NCI-H446 (cell line): Measurements from ENCODE around the gene MRPS18B.

Experiments
- DNase-seq, 2 experiments: peaks; one replicate each; lab custom pipeline; 2025; lab: John Stamatoyannopoulos, UW

The MRPS18B gene

DNA sequence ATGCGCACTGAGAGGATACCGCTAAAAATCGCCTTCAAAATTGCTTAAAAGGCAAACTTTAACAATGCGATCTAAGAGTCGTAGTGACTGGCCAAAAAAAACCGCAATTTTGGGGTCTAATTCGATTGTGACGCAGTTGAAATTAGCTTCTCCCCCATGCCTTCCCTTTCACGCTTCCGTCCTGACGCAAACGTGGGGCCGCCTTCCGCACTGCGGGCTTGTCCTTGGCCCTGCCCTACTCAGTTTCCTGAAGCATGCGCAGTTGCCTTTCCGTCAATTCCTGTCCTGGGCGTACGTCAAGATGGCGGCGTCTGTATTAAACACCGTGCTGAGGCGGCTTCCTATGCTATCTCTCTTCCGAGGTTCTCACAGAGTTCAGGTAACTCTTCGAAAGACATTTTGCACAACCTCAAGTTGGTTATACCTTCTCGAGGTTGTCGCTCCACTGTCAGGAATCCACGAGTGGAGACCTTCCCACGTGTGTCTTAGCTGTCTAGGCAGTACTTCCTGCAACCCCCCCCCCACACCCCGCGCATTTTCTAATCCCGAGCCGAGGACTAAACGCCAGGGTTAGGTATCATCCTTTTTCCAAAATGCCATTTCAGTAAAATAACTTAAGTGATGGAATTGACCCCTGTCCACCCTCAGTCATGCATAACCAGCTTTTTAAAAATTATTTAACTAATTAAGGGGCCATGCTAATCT lies at the start of gene MRPS18B:
MRPS18B (plus strand) TSS at position 276 of the 705 bp plus-strand sequence; CDS start at position 302, 26 bp downstream.
- DNase-seq = peak; percentile 96 to 99

DNA sequence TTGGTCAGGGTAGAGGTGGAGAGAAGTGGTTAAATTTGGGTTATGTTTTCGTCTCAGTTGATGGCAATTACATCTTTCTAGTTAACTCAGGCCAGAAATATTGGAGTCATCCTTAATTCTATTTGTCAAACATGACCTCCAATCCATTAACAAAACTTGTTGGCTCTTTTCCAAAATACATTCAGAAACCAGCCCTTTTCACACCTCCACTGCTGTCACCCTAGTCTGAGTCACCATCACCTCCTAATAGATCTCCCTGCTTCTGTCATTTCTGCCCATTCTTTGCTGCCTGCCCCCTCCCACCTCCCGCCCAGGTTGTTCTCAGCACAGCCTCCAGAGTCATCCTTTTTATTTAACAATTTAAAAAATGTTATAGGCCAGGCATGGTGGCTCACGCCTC lies 49.4 kb upstream of the MRPS18B start:
- no peak for DNase-seq

DNA sequence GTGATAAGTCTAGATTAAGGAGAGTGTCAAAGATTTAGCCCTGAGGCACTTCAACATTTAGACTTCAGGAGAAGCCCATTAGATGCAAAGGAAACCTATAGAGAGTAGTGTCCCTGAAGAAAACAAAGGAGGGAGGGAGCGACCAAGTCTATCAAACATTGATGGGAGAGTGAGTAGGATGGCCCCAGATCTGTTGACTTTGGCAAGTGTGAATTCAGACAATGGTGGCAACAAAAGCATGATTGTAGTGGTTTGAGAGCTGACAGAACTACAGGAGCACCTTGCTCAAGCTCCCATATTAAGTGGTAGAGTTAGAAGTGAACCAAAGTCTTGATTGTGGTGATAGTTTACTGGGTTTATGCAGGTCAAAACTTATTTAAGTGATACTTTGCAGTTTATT lies 47.4 kb upstream of the MRPS18B start:
- no peak for DNase-seq

DNA sequence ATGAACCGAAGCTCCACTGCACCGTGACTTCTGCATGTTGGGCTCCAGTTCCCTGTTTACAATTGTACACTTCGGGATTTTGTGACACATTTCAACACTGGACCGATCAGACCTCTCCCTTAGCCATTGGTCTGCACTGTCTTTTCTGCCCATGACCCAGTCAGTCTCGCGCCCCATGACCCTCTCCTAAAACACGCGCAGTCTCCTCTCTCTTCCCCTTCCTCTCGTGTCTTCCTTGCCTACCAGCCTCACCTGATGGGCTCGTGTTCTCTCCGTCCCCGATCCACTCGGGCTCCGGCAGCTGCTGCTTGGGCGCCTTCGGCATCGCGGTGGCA lies 46.9 kb upstream of the MRPS18B start:
- DNase-seq = no peak

DNA sequence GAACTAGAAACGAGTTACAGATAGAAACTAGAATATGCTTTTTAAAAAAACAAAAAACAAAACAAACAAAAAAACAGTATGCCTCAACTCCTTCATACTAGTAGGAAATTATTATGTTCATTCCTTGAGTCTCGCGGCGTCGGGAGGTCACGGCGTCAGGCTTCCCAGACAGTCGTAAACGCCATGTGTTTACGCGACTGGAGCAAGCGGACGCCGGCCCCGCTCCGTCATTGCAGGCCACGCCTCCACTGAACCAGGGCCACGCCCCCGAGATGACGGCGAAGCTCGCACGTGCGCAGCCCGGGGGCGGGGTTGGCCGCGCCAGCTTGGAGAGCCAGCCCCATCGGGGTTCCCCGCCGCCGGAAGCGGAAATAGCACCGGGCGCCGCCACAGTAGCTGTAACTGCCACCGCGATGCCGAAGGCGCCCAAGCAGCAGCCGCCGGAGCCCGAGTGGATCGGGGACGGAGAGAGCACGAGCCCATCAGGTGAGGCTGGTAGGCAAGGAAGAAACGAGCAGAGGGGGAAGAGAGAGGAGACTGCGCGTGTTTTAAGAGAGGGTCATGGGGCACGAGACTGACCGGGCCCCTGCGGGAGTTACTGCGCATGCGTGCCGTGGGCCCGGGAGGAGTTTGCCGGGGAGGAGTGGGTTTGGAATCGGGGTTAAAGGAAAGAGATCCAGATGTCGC lies 46.4 kb upstream of the MRPS18B start, which contains the start of gene ABCF1:
ABCF1 (plus strand) TSS at position 368 of the 687 bp plus-strand sequence; CDS start at position 414, 46 bp downstream.
- peak; percentile 91 to 98 for DNase-seq

DNA sequence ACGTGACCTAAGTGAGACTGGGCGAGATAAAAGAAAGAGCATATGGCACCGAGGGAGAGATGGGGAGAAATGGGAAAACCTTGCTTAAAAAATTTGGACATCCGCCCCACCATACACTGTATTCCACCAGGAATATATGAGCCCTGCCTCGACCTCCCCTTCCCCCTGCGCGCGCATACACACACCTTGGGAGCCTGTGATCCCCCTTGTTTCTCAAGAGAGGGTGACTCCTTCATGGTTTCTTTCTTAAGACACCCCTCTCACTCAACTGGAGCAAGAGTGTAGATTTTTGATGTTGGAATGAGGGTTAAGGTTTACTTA lies 45.9 kb upstream of the MRPS18B start:
- no peak for DNase-seq

DNA sequence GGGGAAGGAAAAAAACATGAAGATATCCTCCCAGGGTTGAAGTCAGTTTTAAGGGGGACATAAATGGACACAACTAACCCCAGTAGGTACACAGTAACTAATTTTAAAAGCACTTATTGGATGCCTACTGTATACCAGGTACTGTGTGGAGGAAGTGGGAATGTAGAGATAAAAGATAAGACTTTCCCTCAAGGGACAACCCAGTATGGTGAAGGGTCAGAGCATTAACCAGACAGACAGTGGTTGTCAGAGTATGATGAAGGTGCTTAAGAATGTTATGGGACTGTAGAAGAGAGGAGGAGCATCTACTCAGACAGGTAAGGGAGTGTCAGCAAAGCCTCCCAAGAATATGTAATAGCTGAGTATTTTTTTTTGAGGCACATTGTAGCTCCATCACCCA lies 45.5 kb upstream of the MRPS18B start:
- DNase-seq = no peak

DNA sequence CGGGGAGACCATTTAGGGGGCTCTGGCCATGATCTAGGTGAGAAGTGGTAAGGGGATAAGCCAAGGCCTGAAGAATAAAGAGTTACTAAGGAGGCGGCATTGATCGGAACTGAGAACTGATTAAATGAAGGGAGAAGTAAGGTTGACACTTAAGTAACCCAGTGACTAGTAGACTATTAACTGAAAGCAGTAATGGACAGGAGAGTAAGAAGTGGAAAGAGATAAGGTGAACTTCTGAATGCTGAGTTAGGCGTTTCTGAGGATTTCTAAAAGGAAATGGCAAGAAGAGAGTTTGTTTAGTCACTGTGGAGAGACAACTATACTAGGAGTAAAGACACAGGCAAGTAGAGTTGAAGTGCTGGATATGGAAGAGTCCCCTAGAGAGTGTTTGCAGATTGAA lies 44.5 kb upstream of the MRPS18B start:
- DNase-seq = no peak

DNA sequence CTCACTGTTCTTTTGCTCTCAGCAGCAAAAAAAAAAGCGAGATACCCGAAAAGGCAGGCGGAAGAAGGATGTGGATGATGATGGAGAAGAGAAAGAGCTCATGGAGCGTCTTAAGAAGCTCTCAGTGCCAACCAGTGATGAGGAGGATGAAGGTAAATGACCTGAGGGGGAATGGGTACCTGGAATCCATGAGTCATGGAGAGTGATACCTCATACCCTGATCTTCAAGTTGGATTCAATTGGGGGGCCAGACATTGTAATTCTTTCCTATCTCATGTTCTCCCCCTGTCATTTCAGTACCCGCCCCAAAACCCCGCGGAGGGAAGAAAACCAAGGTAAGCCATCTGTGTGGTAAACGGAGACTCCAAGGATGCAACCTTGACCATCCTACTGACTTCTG lies 39.6 kb upstream of the MRPS18B start:
- DNase-seq = no peak

DNA sequence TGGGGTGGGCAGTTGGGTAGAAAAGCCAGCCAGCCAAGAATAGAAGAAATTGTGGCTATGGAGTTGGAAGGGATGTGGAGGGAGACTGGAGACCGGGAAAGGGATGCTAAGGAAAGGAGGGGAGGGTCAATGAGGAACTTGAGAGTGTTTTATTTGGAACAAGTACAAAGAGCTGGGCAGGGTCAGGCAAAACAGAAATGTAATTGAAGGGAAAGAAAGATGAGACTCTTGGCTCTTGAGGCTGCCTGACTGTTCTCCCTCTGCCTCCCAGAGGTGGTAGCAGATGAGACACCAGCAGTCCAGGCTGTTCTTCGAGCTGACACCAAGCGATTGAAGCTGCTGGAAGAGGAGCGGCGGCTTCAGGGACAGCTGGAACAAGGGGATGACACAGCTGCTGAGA lies 33.7 kb upstream of the MRPS18B start:
- DNase-seq = no peak

DNA sequence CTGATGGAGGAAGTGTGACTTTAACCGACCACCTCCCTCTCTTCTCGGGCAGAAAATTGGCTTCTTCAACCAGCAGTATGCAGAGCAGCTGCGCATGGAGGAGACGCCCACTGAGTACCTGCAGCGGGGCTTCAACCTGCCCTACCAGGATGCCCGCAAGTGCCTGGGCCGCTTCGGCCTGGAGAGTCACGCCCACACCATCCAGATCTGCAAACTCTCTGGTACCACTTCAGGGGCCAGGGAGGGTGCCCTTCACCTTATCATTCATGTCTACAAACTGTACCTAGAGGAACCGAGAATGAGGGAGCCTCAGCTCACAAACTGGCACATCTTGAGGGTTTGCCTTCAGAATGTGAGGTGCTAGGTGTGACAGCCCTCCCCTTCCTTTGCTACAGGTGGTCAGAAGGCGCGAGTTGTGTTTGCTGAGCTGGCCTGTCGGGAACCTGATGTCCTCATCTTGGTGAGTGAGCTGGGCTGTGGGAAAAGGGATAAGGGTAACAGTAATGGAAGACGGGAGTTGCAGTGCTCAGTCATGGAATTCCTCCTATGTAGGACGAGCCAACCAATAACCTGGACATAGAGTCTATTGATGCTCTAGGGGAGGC lies 27.8 kb upstream of the MRPS18B start:
- DNase-seq = no peak

DNA sequence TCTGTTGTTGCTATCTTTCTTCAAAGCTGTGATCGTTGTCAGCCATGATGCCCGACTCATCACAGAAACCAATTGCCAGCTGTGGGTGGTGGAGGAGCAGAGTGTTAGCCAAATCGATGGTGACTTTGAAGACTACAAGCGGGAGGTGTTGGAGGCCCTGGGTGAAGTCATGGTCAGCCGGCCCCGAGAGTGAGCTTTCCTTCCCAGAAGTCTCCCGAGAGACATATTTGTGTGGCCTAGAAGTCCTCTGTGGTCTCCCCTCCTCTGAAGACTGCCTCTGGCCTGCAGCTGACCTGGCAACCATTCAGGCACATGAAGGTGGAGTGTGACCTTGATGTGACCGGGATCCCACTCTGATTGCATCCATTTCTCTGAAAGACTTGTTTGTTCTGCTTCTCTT lies 27.1 kb upstream of the MRPS18B start:
- no peak for DNase-seq

DNA sequence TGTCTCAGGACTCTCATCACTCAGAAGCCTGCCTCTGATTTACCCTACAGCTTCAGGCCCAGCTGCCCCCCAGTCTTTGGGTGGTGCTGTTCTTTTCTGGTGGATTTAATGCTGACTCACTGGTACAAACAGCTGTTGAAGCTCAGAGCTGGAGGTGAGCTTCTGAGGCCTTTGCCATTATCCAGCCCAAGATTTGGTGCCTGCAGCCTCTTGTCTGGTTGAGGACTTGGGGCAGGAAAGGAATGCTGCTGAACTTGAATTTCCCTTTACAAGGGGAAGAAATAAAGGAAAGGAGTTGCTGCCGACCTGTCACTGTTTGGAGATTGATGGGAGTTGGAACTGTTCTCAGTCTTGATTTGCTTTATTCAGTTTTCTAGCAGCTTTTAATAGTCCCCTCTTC lies 26.6 kb upstream of the MRPS18B start:
- DNase-seq = no peak

DNA sequence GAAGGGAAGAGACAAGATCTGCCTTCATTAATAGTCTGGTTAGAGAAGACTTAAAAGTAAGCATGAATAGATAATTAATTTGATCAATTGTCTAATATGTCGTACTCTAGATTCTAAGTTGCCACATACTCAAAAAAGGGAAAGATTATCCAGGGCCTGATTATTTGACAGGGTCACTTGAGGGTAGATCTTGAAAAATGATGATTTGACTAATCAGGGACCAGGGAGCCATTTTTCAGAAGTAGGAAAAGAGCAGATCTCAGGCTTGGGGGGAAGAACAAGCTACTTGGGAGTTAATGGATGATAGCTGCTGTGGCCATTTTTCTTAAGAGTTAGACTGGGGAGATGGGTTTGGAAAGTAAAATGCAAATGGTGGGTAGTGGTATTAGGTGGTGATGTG lies 25.4 kb upstream of the MRPS18B start:
- no peak for DNase-seq

DNA sequence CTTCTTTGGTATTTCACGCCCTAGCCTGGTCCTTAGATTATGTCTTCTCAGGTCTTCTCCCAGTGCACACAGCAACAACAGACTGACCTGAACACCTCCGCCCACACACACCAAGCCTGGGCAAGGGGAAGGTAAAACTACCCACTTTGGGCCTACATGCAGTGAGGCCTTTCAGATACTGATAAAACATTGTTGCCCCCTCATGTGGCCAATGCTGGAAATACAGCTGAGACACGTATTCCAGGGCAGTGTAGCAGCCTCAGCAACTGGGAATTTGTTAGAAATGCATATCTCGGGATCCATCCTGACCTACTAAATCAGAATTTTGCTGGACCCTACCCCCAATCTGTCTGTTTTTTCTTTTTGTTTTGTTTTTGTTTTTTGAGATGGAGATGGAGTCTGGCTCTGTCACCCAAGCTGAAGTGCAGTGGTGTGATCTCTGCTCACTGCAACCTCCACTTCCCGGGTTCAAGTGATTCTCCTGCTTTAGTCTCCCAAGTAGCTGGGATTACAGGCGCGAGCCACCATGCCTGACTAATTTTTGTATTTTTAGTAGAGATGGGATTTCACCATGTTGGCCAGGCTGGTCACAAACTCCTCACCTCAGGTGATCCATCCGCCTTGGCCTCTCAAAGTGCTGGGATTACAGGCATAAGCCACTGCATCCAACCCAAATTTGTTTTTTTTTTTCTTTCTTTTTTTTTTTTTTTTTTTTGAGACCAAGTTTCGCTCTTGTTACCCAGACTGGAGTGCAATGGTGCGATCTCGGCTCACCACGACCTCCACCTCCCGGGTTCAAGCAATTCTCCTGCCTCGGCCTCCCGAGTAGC lies 20.1 kb upstream of the MRPS18B start:
- DNase-seq = peak; percentile 73

DNA sequence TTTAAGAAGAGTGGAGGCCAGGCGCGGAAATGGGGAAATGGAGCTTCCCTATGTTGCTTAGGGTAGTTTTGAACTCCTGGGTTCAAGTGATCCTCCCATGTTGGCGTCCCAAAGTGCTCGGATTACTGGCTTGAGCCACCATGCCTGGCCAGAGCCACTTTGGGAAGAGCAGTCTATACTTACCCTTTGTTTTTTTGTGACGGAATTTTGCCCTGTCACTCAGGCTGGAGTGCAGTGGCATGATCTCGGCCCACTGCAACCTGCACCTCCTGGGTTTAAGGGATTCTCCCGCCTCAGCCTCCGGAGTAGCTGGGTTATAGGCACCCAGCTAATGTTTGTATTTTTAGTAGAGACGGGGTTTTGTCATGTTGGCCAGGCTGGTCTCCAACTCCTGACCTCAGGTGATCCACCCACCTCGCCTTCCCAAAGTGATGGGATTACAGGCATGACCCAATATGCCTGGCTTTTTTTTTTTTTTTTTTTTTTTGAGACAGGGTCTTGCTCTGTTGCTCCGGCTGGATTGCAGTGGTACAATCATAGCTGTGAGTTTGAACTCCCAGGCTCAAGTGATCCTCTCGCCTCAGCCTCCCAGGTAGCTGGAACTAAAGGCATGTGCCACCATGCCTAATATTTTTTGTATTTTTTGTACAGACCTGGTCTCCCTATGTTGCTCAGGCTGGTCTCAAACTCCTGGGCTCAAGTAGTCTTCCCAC lies 18.6 kb upstream of the MRPS18B start:
- no peak for DNase-seq

DNA sequence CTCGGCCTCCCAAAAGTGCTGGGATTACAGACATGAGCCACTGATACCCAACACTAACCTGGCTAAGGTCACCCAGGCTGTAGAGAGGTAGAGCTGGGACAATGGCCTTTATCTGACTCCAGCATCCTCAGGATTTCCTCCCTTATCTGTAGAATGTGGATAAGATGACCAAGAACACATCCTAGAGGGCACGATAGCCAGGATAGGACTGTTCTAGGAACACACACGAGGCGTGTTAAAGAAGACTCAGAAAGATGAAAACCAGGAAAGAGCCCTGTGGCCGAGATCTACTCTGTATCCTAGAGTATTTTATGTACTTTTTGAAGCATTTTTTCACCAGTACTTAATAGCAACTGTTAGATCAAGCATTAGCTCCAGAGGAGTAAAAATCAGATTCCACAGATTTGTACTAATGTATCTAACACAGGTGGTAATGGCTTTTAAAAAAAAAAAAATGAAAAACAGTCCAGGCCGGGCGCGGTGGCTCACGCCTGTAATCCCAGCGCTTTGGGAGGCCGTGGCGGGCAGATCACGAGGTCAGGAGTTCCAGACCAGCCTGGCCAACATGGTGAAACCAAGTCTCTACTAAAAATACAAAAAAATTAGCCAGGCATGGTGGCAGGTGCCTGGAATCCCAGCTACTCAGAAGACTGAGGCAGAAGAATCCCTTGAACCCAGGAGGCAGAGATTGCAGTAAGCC lies 17.9 kb upstream of the MRPS18B start:
- no peak for DNase-seq

DNA sequence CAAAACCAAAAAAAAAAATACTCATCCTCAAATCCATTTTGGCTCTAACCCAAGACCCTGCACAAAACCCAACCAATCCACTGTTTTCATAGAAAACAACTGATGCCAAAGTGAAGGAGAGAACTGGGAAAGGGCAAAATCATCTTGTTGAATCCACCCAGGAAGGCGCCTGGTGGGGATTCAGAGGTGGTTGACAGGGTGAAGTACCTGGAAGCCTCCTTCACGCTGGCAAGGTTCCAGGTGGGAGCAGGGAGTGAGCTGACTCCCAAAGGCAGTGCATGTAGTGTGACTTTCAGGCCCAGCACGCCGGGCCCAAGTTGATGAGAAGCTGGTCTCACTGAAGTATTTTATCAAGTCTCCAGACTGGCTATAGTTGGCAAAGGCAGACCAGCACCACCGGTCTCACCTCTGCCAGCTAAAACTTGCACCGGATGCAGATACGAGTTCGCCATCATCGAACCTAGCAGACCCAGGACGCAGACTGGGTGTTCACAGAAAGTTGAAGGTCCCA lies 17.1 kb upstream of the MRPS18B start:
- no peak for DNase-seq

DNA sequence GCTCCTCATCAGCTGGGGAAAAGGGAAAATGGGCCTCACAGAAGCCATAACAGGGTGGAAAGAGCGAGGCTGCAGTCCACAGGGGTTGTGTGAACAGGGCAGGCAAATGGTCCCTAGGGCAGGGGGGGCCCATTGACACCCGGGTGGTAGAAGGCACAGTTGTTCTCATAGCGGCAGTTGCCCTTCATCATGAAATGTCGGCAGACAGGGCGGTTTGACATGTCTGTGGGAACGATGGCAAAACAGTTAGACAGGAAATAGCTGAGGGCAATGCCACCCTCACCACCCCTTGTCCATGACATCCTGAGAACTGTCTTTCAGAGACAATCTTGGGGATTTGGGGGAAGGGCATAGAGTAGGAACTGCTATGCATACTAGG lies 16.2 kb upstream of the MRPS18B start:
- DNase-seq = no peak

DNA sequence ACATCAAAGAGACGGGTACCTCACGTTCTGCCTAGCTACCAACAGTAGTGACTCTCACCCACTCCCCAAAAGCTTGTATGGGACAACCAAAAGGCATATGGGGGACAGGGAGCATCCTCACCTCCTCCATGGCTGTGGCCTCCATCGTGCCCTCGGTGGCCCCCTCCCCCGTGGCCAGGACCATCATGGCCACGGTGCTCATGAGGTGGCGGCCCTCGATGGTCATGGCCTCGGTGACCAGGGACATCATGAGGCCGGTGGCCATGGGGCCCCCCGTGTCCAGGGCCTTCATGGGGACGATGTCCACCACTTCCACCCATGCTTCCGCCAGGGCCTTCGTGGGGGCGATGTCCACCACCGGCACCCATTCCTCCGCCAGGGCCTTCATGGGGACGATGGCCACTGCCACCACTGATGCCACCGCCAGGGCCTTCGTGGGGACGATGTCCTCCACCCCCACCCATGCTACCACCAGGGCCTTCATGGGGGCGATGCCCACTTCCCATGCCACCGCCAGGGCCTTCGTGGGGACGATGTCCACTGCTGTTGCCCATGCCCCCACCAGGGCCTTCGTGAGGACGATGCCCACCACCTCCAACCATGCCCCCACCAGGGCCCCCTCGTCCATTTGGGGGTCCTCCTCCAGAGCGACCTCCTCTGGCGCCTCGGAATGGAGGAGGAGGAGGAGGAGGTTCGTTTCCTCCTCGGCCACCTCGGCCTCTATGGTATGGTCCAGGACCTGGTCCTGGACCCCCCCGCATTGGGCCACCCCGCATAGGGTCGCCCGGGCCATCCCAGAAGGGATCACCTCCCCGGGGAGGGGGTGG lies 15.6 kb upstream of the MRPS18B start:
- DNase-seq = no peak
